Keratinocyte (primary cell): ENCODE data around the gene TPK1. TPM values are rescaled to one million over a fixed set of nuclear protein-coding genes. Genes with fewer than 3 reads are reported as not detected.

ENCODE experiments used
- DNase-seq: peaks from one replicate; pipeline ENCODE4 v3.0.0-alpha.2; 2011; ENCODE audit warnings: low read depth, missing footprints, low spot score
- FAIRE-seq: peaks from 2 replicates; lab custom pipeline; 2011; peaks lifted over from hg19 to GRCh38; lab: Jason Lieb, UNC
- H2AFZ ChIP-seq: 2 replicates; pipeline ENCODE4 v1.6.0; 2012; ENCODE audit warnings: low read length, control low read depth, inconsistent platforms; ENCODE audit not compliant: control insufficient read depth
- H3K27ac ChIP-seq: 2 replicates; pipeline ENCODE4 v1.5.1; 2011; ENCODE audit warnings: low read length; ENCODE audit not compliant: control insufficient read depth, insufficient read depth
- H3K27me3 ChIP-seq: 3 replicates; pipeline ENCODE4 v1.6.0; 2011; ENCODE audit warnings: low read length; ENCODE audit not compliant: control insufficient read depth, insufficient read depth; ENCODE audit errors: extremely low read depth
- H3K36me3 ChIP-seq, 2 experiments: 2 replicates in 1 of 2; 3 replicates in 1 of 2; pipeline ENCODE4 v1.5.1; 2011; ENCODE audit warnings: low read length in 2 of 2, mild to moderate bottlenecking in 1 of 2; ENCODE audit not compliant: control insufficient read depth in 2 of 2, insufficient read depth in 2 of 2; ENCODE audit errors: extremely low read depth in 1 of 2
- H3K4me1 ChIP-seq: 3 replicates; pipeline ENCODE4 v1.5.1; 2011; ENCODE audit warnings: low read length; ENCODE audit not compliant: control insufficient read depth, insufficient read depth; ENCODE audit errors: extremely low read depth
- H3K4me2 ChIP-seq: 3 replicates; pipeline ENCODE4 v1.6.0; 2011; ENCODE audit warnings: low read depth, low read length; ENCODE audit not compliant: control insufficient read depth, insufficient read depth; ENCODE audit errors: extremely low read depth
- H3K4me3 ChIP-seq, 3 experiments: fragments of 200-600 bp in 1 of 3; sonication (generic) in 1 of 3; 2 replicates in 2 of 3; 3 replicates in 1 of 3; pipeline ENCODE4 v1.5.1; 2011 to 2016; ENCODE audit warnings: low read length in 3 of 3, mild to moderate bottlenecking in 3 of 3, control low read depth in 2 of 3, inconsistent platforms in 1 of 3, low read depth in 1 of 3, mixed read lengths in 1 of 3, mixed run types in 1 of 3, moderate library complexity in 1 of 3; ENCODE audit not compliant: control insufficient read depth in 2 of 3, insufficient read depth in 2 of 3; ENCODE audit errors: extremely low read depth in 1 of 3
- H3K79me2 ChIP-seq: 2 replicates; pipeline ENCODE4 v1.6.0; 2012; ENCODE audit warnings: low read length; ENCODE audit not compliant: control insufficient read depth, insufficient read depth
- H3K9ac ChIP-seq: 3 replicates; pipeline ENCODE4 v1.6.0; 2011; ENCODE audit warnings: low read length; ENCODE audit not compliant: control insufficient read depth, insufficient read depth; ENCODE audit errors: extremely low read depth
- H3K9me1 ChIP-seq: 3 replicates; pipeline ENCODE4 v1.6.0; 2011; ENCODE audit warnings: low read length; ENCODE audit not compliant: control insufficient read depth, insufficient read depth; ENCODE audit errors: extremely low read depth
- H3K9me3 ChIP-seq: 2 replicates; pipeline ENCODE4 v1.5.1; 2012; ENCODE audit warnings: low read depth, low read length; ENCODE audit not compliant: control insufficient read depth
- H4K20me1 ChIP-seq: 3 replicates; pipeline ENCODE4 v1.6.0; 2011; ENCODE audit warnings: low read length; ENCODE audit not compliant: control insufficient read depth, insufficient read depth; ENCODE audit errors: extremely low read depth
- CTCF ChIP-seq, 3 experiments: IDR thresholded peaks in 1 of 3; conservative IDR thresholded peaks in 1 of 3; optimal IDR thresholded peaks in 1 of 3; 2 replicates in 2 of 3; 3 replicates in 1 of 3; pipeline versions ENCODE3 to v1.5.1; 2011; ENCODE audit warnings: low read length in 3 of 3, mild to moderate bottlenecking in 3 of 3, moderate library complexity in 2 of 3, control low read depth in 1 of 3, inconsistent platforms in 1 of 3; ENCODE audit not compliant: insufficient read depth in 2 of 3; ENCODE audit errors: extremely low read depth in 1 of 3
- EZH2 ChIP-seq: IDR thresholded peaks from one replicate; pipeline ENCODE4 v1.6.1; 2012; ENCODE audit warnings: inconsistent platforms, mild to moderate bottlenecking, low read length, moderate library complexity
- dilution Hi-C: fragments of 300-500 bp; cut with MboI; formaldehyde crosslinking; loops from one replicate; pipeline ENCODE4 v1.7.0; 2020; ENCODE audit warnings: low sequenced_read_pairs; ENCODE audit not compliant: extremely low pct_ligation_motif_present
- polyA plus RNA-seq, 5 experiments: library from polyadenylated mRNA; depleted of rRNA in 3 of 5; stranded (reverse) in 3 of 5; stranded (forward) in 1 of 5; unstranded in 1 of 5; fragments of >200 nt; gene quantifications; 1 replicate in 1 of 5; 2 replicates in 3 of 5; 3 replicates in 1 of 5; pipeline versions ENCODE4 v1.2.1 to v1.2.3, GENCODE V29; 2011 to 2012; ENCODE audit warnings: missing spikeins in 2 of 5, low read depth in 1 of 5, low replicate concordance in 1 of 5
- small RNA-seq, 3 experiments: library from RNA; depleted of rRNA; stranded (forward); fragments of <200 nt; gene quantifications; one replicate each; pipeline ENCODE3, GENCODE V24; 2012; ENCODE audit warnings: low read depth in 3 of 3, low replicate concordance in 1 of 3; ENCODE audit not compliant: insufficient read length in 3 of 3

Gene TPK1
- polyA plus RNA-seq, 1 donor (not counting 4 experiments of a cell fraction or from before 2014, with no cell fraction given), result 1.9 TPM

- Histone ChIP-seq H3K9me3 (no peaks in the 10 kb centered on the region), H3K36me3 (no peaks in the 10 kb centered on the region), H3K9me1 (no peaks in the 10 kb centered on the region), H3K9ac (no peak overlapping the region), H3K79me2 (no peaks in the 10 kb centered on the region), H3K4me2 (no peak overlapping the region), H3K4me1 (peaks cover 15% of the 10 kb centered on the region), H3K27me3 (no peaks in the 10 kb centered on the region), H4K20me1 (no peaks in the 10 kb centered on the region), H2AFZ (no peak overlapping the region), H3K4me3 (no peak overlapping the region), H3K27ac (no peak overlapping the region)
- TF ChIP-seq CTCF (optimal IDR thresholded peaks at IDR 0.05 in 1 of 3, IDR thresholded peaks at IDR 0.05 in 1 of 3, conservative IDR thresholded peaks at IDR 0.05 in 1 of 3; ENCODE audit: extremely low read depth in 1 of 3, insufficient read depth in 2 of 3, low read length in 3 of 3), result no peak
- no peak for TF ChIP-seq EZH2
- DNase-seq, result no peak
- dilution Hi-C loops, result no loop called here
- no peak for FAIRE-seq
Observed at GRCh38 chr7:144403102-144403501, 432.8 kb downstream of the TPK1 start.

Small RNAs within 50 kb of the gene (small RNA-seq; reads per million reads assigned to genes)
- 0 reads per million in 3 experiments for gene RNU6ATAC40P
